WTC11 (cell line): Measurements from ENCODE around the gene S100A2. TPM values are rescaled to one million over a fixed set of nuclear protein-coding genes. Genes with fewer than 3 reads are reported as not detected.
A peak's percentile ranks its signal among the peaks of the same experiment; 100 is the strongest.

Source experiments
- ATAC-seq: fragments of 200-7000 bp; cut with Tn5 transposase; 2 replicates; pipeline ENCODE4 v1.10.0; 2021; ENCODE audit warnings: mild to moderate bottlenecking, moderate library complexity
- CTCF ChIA-PET: fragments of 300-600 bp; sonication (Branson Sonifier 250); formaldehyde crosslinking; loops from one replicate; lab custom pipeline; 2021; ENCODE audit warnings: antibody characterized with exemption; lab: Charles Lee
- POLR2A ChIA-PET: fragments of 350-600 bp; sonication (Branson Sonifier 250); formaldehyde crosslinking; loops from one replicate; lab custom pipeline; 2021; ENCODE audit warnings: antibody characterized with exemption; lab: Charles Lee
- DNase-seq: peaks from one replicate; pipeline ENCODE4 v3.0.0; 2021; ENCODE audit warnings: low spot score
- H3K27ac Mint-ChIP-seq: 2 replicates; pipeline ENCODE4 v1.8.0; 2021; ENCODE audit warnings: mixed read lengths
- H3K27me3 Mint-ChIP-seq: 2 replicates; pipeline ENCODE4 v1.8.0; 2021; ENCODE audit warnings: low read depth, mild to moderate bottlenecking, moderate library complexity, mixed read lengths
- H3K36me3 Mint-ChIP-seq: 2 replicates; pipeline ENCODE4 v1.8.0; 2021; ENCODE audit warnings: mixed read lengths
- H3K4me1 Mint-ChIP-seq: 2 replicates; pipeline ENCODE4 v1.8.0; 2022; ENCODE audit warnings: mixed read lengths
- H3K4me3 Mint-ChIP-seq: 2 replicates; pipeline ENCODE4 v1.8.0; 2021; ENCODE audit warnings: mild to moderate bottlenecking, moderate library complexity, mixed read lengths
- H3K9me3 Mint-ChIP-seq: 2 replicates; pipeline ENCODE4 v1.8.0; 2021; ENCODE audit warnings: mixed read lengths
- ATF6 ChIP-seq: sonication (generic); formaldehyde crosslinking; IDR thresholded peaks from 2 replicates; pipeline ENCODE4 v1.8.1; 2023; ENCODE audit warnings: mild to moderate bottlenecking, missing genetic modification reagents
- ESRRA ChIP-seq: sonication (generic); formaldehyde crosslinking; IDR thresholded peaks from 2 replicates; pipeline ENCODE4 v1.8.1; 2022; ENCODE audit warnings: mild to moderate bottlenecking, missing genetic modification reagents, borderline replicate concordance
- IRF2 ChIP-seq: sonication (generic); formaldehyde crosslinking; IDR thresholded peaks from 2 replicates; pipeline ENCODE4 v1.8.0; 2022; ENCODE audit warnings: low read depth, missing genetic modification reagents, borderline replicate concordance
- NFYB ChIP-seq: sonication (generic); formaldehyde crosslinking; conservative IDR thresholded peaks from 2 replicates; pipeline ENCODE4 v1.8.0; 2022; ENCODE audit warnings: low read depth, missing genetic modification reagents
- OVOL2 ChIP-seq: fragments of 250-450 bp; sonication (Bioruptor Pico); IDR thresholded peaks from 2 replicates; pipeline ENCODE4 v1.9.0; 2021; ENCODE audit warnings: mild to moderate bottlenecking, borderline replicate concordance
- PRDM15 ChIP-seq: sonication (generic); formaldehyde crosslinking; IDR thresholded peaks from 2 replicates; pipeline ENCODE4 v1.8.0; 2022; ENCODE audit warnings: missing genetic modification reagents
- SMAD3 ChIP-seq: sonication (generic); formaldehyde crosslinking; IDR thresholded peaks from 2 replicates; pipeline ENCODE4 v1.8.0; 2022; ENCODE audit warnings: missing genetic modification reagents, mild to moderate bottlenecking, borderline replicate concordance
- ZBTB43 ChIP-seq: sonication (generic); formaldehyde crosslinking; IDR thresholded peaks from 2 replicates; pipeline ENCODE4 v1.8.1; 2023; ENCODE audit warnings: mild to moderate bottlenecking, missing genetic modification reagents
- ZNF396 ChIP-seq: fragments of 250-450 bp; sonication (Bioruptor Pico); IDR thresholded peaks from 2 replicates; pipeline ENCODE4 v1.8.0; 2021; ENCODE audit warnings: mild to moderate bottlenecking, moderate library complexity, borderline replicate concordance
- ZNF532 ChIP-seq: fragments of 250-450 bp; sonication (Bioruptor Pico); IDR thresholded peaks from 2 replicates; pipeline ENCODE4 v1.9.0; 2021; ENCODE audit warnings: mild to moderate bottlenecking, borderline replicate concordance
- total RNA-seq: library from RNA; stranded (reverse); gene quantifications from 3 replicates; pipeline ENCODE4 v1.2.3, GENCODE V29; 2021
- TF ChIP-seq, protein P1 (sequence below): sonication (generic); formaldehyde crosslinking; IDR thresholded peaks from 2 replicates; pipeline ENCODE4 v1.8.0; 2022; ENCODE audit warnings: mild to moderate bottlenecking, missing genetic modification reagents

S100A2 gene
- total RNA-seq, 1 experiment from 2014 or later: 0.74 TPM

DNA sequence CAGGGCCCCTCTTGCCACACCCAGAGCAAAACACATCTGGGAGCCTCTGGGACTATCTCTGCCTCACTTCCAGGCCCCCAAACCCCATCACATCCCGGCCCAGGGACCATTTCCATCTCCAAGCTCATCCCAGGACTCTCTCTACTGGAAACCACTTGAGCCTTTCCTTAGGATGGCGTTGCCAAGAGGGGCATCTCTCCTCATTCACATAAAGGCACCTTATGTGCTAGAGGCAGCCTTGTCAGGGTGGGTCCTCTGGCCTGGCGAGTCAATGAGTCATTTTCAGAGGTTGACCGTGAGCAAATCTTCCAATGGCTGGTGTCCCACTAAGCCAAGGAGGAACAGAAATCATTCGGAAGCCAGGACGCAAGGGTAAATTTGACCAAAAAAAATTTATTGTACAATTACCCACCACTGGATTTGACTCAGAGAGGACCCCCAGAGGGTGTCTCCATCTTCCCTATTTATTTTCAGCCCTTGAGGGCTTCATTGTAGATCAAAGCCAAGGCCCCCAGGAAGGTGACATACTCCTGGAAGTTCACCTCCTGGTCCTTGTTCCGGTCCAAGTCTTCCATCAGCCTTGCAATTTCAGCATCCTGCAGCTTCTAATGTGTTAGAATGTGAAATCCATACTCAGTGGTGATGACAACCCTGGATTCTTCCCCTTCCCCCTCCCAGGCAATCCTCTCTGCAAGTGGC lies 31.3 kb downstream of the S100A2 start:
- Mint-ChIP-seq H3K9me3 (no peaks in the 10 kb centered on the region), H3K4me1 (peaks cover 50% of the 10 kb centered on the region), H3K27ac (no peak overlapping the region), H3K27me3 (peaks cover 39% of the 10 kb centered on the region), H3K36me3 (no peaks in the 10 kb centered on the region), H3K4me3 (peak overlapping the region; percentile 63; the same call in 1 of the 2 replicates)
- ChIA-PET POLR2A (interaction anchor here (3.0 kb wide), 1 partner anchor 93 kb away, joined by 13 read pairs; the partner anchor contains the start of genes S100A1 and S100A13), CTCF (interaction anchor here (1.0 to 10.8 kb wide), 17 partner anchors 10 to 179 kb away, joined by 3 to 188 read pairs (median 6); partner anchors contain the start of genes CHTOP, S100A1, S100A13 and S100A16)
- no peak for DNase-seq
- no peak for ATAC-seq
- 0 out of 2 replicates have a peak, but pooled peaks have one; percentile 25 for TF ChIP-seq PRDM15
- TF ChIP-seq ZNF396: no peak

DNA sequence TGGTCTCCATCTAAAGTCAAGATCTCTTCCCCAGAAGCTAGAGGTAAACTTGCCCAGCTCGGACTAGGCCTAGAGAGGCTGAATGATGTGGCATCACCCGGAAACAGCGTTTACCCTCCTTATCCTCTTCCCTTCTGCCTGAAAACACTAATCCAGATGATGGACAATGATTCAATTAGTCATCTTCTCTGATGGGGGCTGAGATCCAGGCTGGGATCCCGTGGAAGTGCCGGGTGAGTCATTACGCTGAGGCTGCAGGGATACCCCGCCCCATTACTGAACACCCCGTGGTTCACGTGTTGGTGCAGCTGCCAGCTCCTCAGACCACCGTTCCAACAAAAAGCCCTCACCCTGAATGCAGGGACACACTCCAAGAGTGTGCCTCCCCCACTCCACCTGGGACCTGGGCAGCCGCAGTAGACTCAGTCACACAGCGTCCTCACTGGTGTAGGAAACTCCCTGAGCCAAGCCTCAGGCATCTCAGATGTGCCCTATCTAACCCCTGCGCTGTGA lies 31.9 kb downstream of the S100A2 start:
- no peak for ATAC-seq
- peak overlapping the region; percentile 63 for H3K4me3 Mint-ChIP-seq
- H3K27me3 Mint-ChIP-seq: peaks cover 39% of the 10 kb centered on the region
- DNase-seq: no peak
- CTCF ChIA-PET: interaction anchor here (0.6 to 10.8 kb wide), 32 partner anchors 8 to 389 kb away, joined by 3 to 188 read pairs (median 6); partner anchors contain the start of genes CHTOP, GATAD2B, S100A1 and S100A13
- H3K4me1 Mint-ChIP-seq: peaks cover 50% of the 10 kb centered on the region
- no peaks in the 10 kb centered on the region for H3K9me3 Mint-ChIP-seq
- no peaks in the 10 kb centered on the region for H3K36me3 Mint-ChIP-seq
- POLR2A ChIA-PET: interaction anchor here (0.8 to 3.0 kb wide), 5 partner anchors 19 to 94 kb away, joined by 4 to 13 read pairs (median 7); partner anchors contain the start of genes S100A1 and S100A13
- no peak overlapping the region for H3K27ac Mint-ChIP-seq
- TF ChIP-seq OVOL2: no peak
- no peak for TF ChIP-seq ZNF532 (CRISPR knock-in tag)
- no peak for TF ChIP-seq NFYB (CRISPR knock-in tag)
- TF ChIP-seq ESRRA: no peak
- TF ChIP-seq PRDM15: no peak
- TF ChIP-seq ZBTB43: no peak
- TF ChIP-seq IRF2 (CRISPR knock-in tag): no peak
- TF ChIP-seq SMAD3: no peak
- no peak for TF ChIP-seq ATF6 (CRISPR knock-in tag)
- TF ChIP-seq, protein P1, sequence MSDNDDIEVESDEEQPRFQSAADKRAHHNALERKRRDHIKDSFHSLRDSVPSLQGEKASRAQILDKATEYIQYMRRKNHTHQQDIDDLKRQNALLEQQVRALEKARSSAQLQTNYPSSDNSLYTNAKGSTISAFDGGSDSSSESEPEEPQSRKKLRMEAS (CRISPR knock-in tag): no peak
